ENCODE results near the gene ORC6.
A peak's percentile ranks its signal among the peaks of the same experiment; 100 is the strongest.
"Not testable (repeated sequence)": the region's sequence is repeated elsewhere in the genome, so short reads cannot be mapped to it uniquely, and the experiment has no call there.

The ORC6 gene

DNA sequence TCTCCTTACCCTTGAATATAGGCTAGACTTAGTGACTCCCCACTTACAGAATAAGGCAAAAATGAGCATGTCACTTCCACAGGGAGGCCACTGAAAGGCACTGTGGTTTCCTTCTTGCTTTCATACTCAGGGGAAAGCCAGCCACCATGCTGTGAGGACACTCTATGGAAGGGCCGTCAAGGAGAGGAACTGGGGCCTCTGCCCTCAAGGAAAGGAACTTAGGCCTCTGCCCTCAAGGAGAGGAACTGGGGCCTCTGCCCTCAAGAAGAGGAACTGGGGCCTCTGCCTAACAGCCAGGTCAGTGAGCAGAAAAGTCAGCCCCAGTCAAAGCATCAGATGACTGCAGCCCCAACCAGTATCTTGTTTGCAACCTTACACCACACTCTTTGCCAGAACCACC is 30.5 kb upstream of the ORC6 start:
- no peak overlapping the region for H3K27ac ChIP-seq (ENCODE audit: low read depth, low read length)
- H3K79me2 ChIP-seq (ENCODE audit: control insufficient read depth, insufficient read depth, low read length) = no peaks in the 10 kb centered on the region
- H2AK5ac ChIP-seq (ENCODE audit: low read length) = no peak overlapping the region
- no peaks in the 10 kb centered on the region for H3K27me3 ChIP-seq (ENCODE audit: insufficient read depth, low read length, poor library complexity)
- no peak overlapping the region for H3K4ac ChIP-seq (ENCODE audit: low read depth, low read length)
- no peak overlapping the region for H4K5ac ChIP-seq (ENCODE audit: low read length)
- H3K36me3 ChIP-seq (ENCODE audit: control insufficient read depth, insufficient read depth, low read length) = peaks cover 13% of the 10 kb centered on the region
- H2BK5ac ChIP-seq (ENCODE audit: low read length) = no peak overlapping the region
- H3K4me2 ChIP-seq (ENCODE audit: low read length) = no peak overlapping the region
- H2BK15ac ChIP-seq (replicated peaks; ENCODE audit: low read depth) = no peak overlapping the region
- no peak overlapping the region for H2BK120ac ChIP-seq (ENCODE audit: low read depth, low read length)
- WGBS (ENCODE audit: extremely low coverage, insufficient coverage, low lambda C conversion rate) = no CpG with 5 or more reads among the region's 1 CpG
- no peak overlapping the region for H4K8ac ChIP-seq (ENCODE audit: low read depth, low read length)
- H3K4me3 ChIP-seq (ENCODE audit: low read length) = no peak overlapping the region
- no peak overlapping the region for H3K9ac ChIP-seq (ENCODE audit: low read length)
- no peak overlapping the region for H3K56ac ChIP-seq (ENCODE audit: low read length)
- H3K18ac ChIP-seq (ENCODE audit: low read length) = no peak overlapping the region
- H3K4me1 ChIP-seq (ENCODE audit: control insufficient read depth, low read depth, low read length) = no peaks in the 10 kb centered on the region
- DNase-seq = no peak
- H3K79me1 ChIP-seq (ENCODE audit: low read length) = no peaks in the 10 kb centered on the region
- no peak overlapping the region for H3K23ac ChIP-seq (ENCODE audit: low read length)

DNA sequence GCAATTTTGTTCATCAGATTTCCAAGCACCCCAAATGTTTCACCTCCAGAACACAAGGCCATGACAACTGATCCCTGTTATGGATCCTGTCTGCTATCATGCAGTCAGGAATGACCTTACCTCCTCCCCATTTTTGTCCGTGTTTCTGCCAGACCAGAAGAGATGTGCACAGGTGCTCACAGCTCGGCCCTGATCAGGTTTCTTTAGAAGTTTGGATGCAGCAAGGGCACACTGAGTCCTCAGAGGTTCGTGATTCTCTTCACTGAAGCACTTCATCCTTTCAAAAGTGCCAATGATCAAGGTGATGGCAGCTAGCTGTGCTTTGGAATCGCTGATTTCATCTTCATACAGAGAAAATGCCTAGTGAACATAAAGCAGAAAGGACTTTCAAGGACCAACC is 27.3 kb upstream of the ORC6 start:
- Histone ChIP-seq H2AK5ac (ENCODE audit: low read length) (no peak overlapping the region), H3K9ac (ENCODE audit: low read length) (no peak overlapping the region), H3K27ac (ENCODE audit: low read depth, low read length) (no peak overlapping the region), H2BK15ac (replicated peaks; ENCODE audit: low read depth) (no peak overlapping the region), H3K4me1 (ENCODE audit: control insufficient read depth, low read depth, low read length) (no peaks in the 10 kb centered on the region), H3K56ac (ENCODE audit: low read length) (no peak overlapping the region), H2BK5ac (ENCODE audit: low read length) (no peak overlapping the region), H2BK120ac (ENCODE audit: low read depth, low read length) (no peak overlapping the region), H4K8ac (ENCODE audit: low read depth, low read length) (no peak overlapping the region), H3K36me3 (ENCODE audit: control insufficient read depth, insufficient read depth, low read length) (peaks cover 13% of the 10 kb centered on the region), H3K4me2 (ENCODE audit: low read length) (no peak overlapping the region), H4K5ac (ENCODE audit: low read length) (no peak overlapping the region), H3K18ac (ENCODE audit: low read length) (no peak overlapping the region), H3K27me3 (ENCODE audit: insufficient read depth, low read length, poor library complexity) (no peaks in the 10 kb centered on the region), H3K23ac (ENCODE audit: low read length) (no peak overlapping the region), H3K4me3 (ENCODE audit: low read length) (no peak overlapping the region), H3K79me2 (ENCODE audit: control insufficient read depth, insufficient read depth, low read length) (no peaks in the 10 kb centered on the region), H3K79me1 (ENCODE audit: low read length) (no peaks in the 10 kb centered on the region), H3K4ac (ENCODE audit: low read depth, low read length) (no peak overlapping the region)
- no CpG with 5 or more reads among the region's 4 CpGs for WGBS (ENCODE audit: extremely low coverage, insufficient coverage, low lambda C conversion rate)
- no peak for DNase-seq

DNA sequence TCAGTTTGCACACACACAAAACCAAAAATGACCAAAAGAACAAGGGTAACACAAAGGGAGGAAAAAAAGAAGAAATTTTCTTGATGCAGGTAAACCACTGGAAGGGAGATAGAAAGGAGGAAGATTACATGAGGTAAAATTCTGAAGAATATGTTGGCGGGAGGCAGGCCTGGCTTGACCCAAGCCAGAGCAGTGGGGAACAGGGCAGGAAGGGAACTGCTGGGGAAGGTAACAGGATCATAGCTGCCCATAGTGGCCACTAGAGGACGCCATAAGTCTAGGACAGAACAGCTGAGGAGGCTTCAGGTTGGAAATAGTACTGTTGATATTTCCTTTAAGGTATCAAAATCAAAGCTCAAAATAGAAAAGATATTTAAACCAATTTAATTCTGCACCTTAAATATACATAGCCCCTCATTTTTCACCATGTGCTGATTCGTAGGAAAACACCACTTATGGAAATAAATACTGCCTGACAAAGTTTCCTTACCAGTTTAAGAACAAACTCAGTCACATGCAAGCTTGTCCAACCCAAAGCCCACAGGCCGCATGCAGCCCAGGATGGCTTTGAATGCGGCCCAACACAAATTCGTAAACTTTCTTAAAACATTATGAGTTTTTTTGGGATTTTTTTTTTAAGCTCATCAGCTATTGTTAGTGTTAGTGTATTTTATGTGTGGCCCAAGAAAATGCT is 16.0 kb upstream of the ORC6 start:
- Histone ChIP-seq H3K36me3 (ENCODE audit: control insufficient read depth, insufficient read depth, low read length) (peaks cover 2% of the 10 kb centered on the region), H2BK15ac (replicated peaks; ENCODE audit: low read depth) (no peak overlapping the region), H3K4me3 (ENCODE audit: low read length) (no peak overlapping the region), H4K5ac (ENCODE audit: low read length) (no peak overlapping the region), H3K4me1 (ENCODE audit: control insufficient read depth, low read depth, low read length) (no peaks in the 10 kb centered on the region), H3K79me1 (ENCODE audit: low read length) (no peaks in the 10 kb centered on the region), H4K8ac (ENCODE audit: low read depth, low read length) (no peak overlapping the region), H3K27ac (ENCODE audit: low read depth, low read length) (no peak overlapping the region), H3K56ac (ENCODE audit: low read length) (no peak overlapping the region), H3K4ac (ENCODE audit: low read depth, low read length) (no peak overlapping the region), H3K79me2 (ENCODE audit: control insufficient read depth, insufficient read depth, low read length) (no peaks in the 10 kb centered on the region), H3K9ac (ENCODE audit: low read length) (no peak overlapping the region), H2AK5ac (ENCODE audit: low read length) (no peak overlapping the region), H2BK120ac (ENCODE audit: low read depth, low read length) (no peak overlapping the region), H3K27me3 (ENCODE audit: insufficient read depth, low read length, poor library complexity) (no peaks in the 10 kb centered on the region), H3K23ac (ENCODE audit: low read length) (no peak overlapping the region), H2BK5ac (ENCODE audit: low read length) (no peak overlapping the region), H3K4me2 (ENCODE audit: low read length) (no peak overlapping the region), H3K18ac (ENCODE audit: low read length) (no peak overlapping the region)
- peak; percentile 86 for DNase-seq
- WGBS (ENCODE audit: extremely low coverage, insufficient coverage, low lambda C conversion rate) = no CpG with 5 or more reads among the region's 6 CpGs

DNA sequence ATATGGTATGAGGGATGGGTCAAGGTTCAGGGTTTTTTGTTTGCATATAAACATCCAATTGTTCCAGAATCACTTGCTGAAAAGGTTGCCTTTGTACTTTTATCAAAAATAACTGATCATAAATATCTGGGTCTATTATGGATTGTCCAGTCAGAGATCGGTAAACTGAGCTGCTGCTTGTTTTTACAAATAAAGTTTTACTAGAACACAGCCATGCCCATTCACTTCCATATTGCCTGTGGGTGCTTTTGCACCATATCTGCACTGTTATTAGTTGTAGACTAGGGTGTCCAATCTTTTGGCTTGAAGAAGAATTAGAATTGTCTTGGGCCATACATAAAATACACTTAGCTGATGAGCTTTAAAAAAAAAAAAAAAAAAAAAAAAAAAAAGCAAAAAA is 11.5 kb upstream of the ORC6 start:
- not testable (repeated sequence) for H3K27ac ChIP-seq (ENCODE audit: low read depth, low read length); H3K23ac ChIP-seq (ENCODE audit: low read length); H2BK5ac ChIP-seq (ENCODE audit: low read length); H3K79me1 ChIP-seq (ENCODE audit: low read length); H3K27me3 ChIP-seq (ENCODE audit: insufficient read depth, low read length, poor library complexity); H4K8ac ChIP-seq (ENCODE audit: low read depth, low read length); H3K4ac ChIP-seq (ENCODE audit: low read depth, low read length); H3K36me3 ChIP-seq (ENCODE audit: control insufficient read depth, insufficient read depth, low read length); H4K5ac ChIP-seq (ENCODE audit: low read length); H3K9ac ChIP-seq (ENCODE audit: low read length); H2BK15ac ChIP-seq (replicated peaks; ENCODE audit: low read depth); H3K4me3 ChIP-seq (ENCODE audit: low read length); DNase-seq; H3K4me1 ChIP-seq (ENCODE audit: control insufficient read depth, low read depth, low read length); H3K18ac ChIP-seq (ENCODE audit: low read length); H2AK5ac ChIP-seq (ENCODE audit: low read length); H3K4me2 ChIP-seq (ENCODE audit: low read length); H3K79me2 ChIP-seq (ENCODE audit: control insufficient read depth, insufficient read depth, low read length); H2BK120ac ChIP-seq (ENCODE audit: low read depth, low read length); H3K56ac ChIP-seq (ENCODE audit: low read length)
- WGBS (ENCODE audit: extremely low coverage, insufficient coverage, low lambda C conversion rate) = no CpG with 5 or more reads among the region's 1 CpG

DNA sequence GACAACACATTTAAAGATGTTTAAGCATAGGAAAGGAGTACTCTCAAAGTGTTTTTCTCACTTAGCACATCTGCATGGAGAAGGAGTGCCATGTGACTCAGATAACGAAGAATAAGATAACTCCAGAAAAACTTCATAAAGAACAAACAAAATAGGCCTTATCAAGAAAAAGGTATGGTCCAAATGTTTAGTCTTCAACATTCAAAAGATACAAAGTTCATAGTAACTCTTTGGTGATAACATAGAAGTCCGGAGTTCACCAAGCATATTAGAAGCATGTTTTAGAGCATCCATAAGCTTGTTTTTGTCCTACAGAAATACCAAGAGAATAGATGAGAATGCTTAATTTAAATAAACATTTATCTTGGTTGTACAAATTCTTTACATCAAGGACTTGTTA is 7.6 kb upstream of the ORC6 start:
- H2BK15ac ChIP-seq (replicated peaks; ENCODE audit: low read depth); H2AK5ac ChIP-seq (ENCODE audit: low read length); H2BK120ac ChIP-seq (ENCODE audit: low read depth, low read length); H3K18ac ChIP-seq (ENCODE audit: low read length); H3K4me2 ChIP-seq (ENCODE audit: low read length); H3K56ac ChIP-seq (ENCODE audit: low read length); H3K9ac ChIP-seq (ENCODE audit: low read length); H3K4me3 ChIP-seq (ENCODE audit: low read length); DNase-seq; H2BK5ac ChIP-seq (ENCODE audit: low read length); H3K27me3 ChIP-seq (ENCODE audit: insufficient read depth, low read length, poor library complexity); H3K4me1 ChIP-seq (ENCODE audit: control insufficient read depth, low read depth, low read length); H3K79me1 ChIP-seq (ENCODE audit: low read length); H3K27ac ChIP-seq (ENCODE audit: low read depth, low read length); H4K8ac ChIP-seq (ENCODE audit: low read depth, low read length); H3K23ac ChIP-seq (ENCODE audit: low read length); H4K5ac ChIP-seq (ENCODE audit: low read length); H3K36me3 ChIP-seq (ENCODE audit: control insufficient read depth, insufficient read depth, low read length); H3K4ac ChIP-seq (ENCODE audit: low read depth, low read length): not testable (repeated sequence)
- H3K79me2 ChIP-seq (ENCODE audit: control insufficient read depth, insufficient read depth, low read length) = peaks cover 27% of the 10 kb centered on the region
- WGBS (ENCODE audit: extremely low coverage, insufficient coverage, low lambda C conversion rate) = no CpG with 5 or more reads among the region's 2 CpGs
